HUES6 (cell line): ENCODE measurements around the gene ATP2B2.

Experiments used
- H3K27ac ChIP-seq: 2 replicates; pipeline ENCODE4 v1.7.0; 2013; ENCODE audit warnings: low read depth, mild to moderate bottlenecking, low read length, inconsistent platforms
- H3K27me3 ChIP-seq: 2 replicates; pipeline ENCODE4 v1.6.1; 2013; ENCODE audit warnings: low read length; ENCODE audit not compliant: control insufficient read depth, insufficient read depth
- H3K36me3 ChIP-seq: 2 replicates; pipeline ENCODE4 v1.6.1; 2013; ENCODE audit warnings: low read length; ENCODE audit not compliant: control insufficient read depth, insufficient read depth
- H3K4me1 ChIP-seq: 2 replicates; pipeline ENCODE4 v1.6.1; 2013; ENCODE audit warnings: low read length; ENCODE audit not compliant: control insufficient read depth, insufficient read depth
- H3K4me3 ChIP-seq: 2 replicates; pipeline ENCODE4 v1.5.1; 2013; ENCODE audit warnings: low read depth, low read length
- H3K9ac ChIP-seq: one replicate; pipeline ENCODE4 v1.6.1; 2013; ENCODE audit warnings: mild to moderate bottlenecking, low read length
- H3K9me3 ChIP-seq: 2 replicates; pipeline ENCODE4 v1.6.1; 2013; ENCODE audit warnings: low read depth, low read length; ENCODE audit not compliant: control insufficient read depth, insufficient read depth

Gene ATP2B2

DNA sequence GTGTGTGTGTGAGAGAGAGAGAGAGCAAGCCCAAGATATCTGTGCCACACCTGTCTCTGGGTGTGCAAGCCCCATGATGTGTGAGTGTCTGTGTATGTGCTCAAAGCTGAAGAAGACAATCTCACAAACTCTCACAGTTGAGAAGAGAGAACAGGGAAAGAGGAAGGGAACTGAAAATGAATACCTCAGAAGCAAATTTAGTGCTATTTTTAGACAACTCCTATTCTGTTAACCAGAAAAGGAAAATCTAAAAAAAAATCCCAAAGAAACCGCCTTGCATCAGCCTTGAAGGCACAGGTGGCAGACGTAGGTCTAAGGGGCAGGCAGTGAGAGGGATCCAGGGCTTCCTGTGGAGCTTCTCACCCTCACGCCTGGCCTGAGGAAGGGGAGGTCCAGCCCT lies 47.8 kb downstream of the ATP2B2 start:
- no peak overlapping the region for H3K27ac ChIP-seq
- H3K36me3 ChIP-seq, result no peaks in the 10 kb centered on the region
- no peaks in the 10 kb centered on the region for H3K4me1 ChIP-seq

DNA sequence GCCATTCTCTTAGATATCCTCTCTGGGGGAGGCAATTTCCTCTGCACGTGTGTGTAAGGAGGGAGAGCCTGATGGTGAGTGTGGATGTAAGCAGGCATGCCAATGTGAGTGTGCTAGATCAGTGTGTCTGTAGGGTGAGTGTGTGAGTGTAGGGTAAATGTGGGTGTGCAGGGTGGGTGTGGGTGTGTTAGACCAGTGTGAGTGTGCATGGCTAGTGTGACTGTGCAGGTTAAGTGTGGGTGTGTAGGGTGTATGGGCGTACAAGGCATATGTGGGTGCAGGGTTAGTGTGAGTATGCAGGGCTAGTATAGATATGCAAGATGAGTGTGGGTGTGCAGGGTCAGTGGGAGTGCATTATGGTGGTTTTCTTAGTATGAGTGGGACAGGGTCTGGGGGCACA lies 48.4 kb downstream of the ATP2B2 start:
- Histone ChIP-seq H3K27ac (no peak overlapping the region), H3K4me1 (no peaks in the 10 kb centered on the region), H3K27me3 (peaks cover 33% of the 10 kb centered on the region; the same call in 1 of the 2 replicates), H3K9me3 (no peaks in the 10 kb centered on the region), H3K9ac (no peak overlapping the region), H3K4me3 (no peak overlapping the region), H3K36me3 (no peaks in the 10 kb centered on the region)

More for the DNA sequence above, 47.8 kb downstream of the ATP2B2 start:
- Histone ChIP-seq H3K9ac (no peak overlapping the region), H3K27me3 (peaks cover 28% of the 10 kb centered on the region; the same call in 1 of the 2 replicates), H3K9me3 (no peaks in the 10 kb centered on the region), H3K4me3 (no peak overlapping the region)

DNA sequence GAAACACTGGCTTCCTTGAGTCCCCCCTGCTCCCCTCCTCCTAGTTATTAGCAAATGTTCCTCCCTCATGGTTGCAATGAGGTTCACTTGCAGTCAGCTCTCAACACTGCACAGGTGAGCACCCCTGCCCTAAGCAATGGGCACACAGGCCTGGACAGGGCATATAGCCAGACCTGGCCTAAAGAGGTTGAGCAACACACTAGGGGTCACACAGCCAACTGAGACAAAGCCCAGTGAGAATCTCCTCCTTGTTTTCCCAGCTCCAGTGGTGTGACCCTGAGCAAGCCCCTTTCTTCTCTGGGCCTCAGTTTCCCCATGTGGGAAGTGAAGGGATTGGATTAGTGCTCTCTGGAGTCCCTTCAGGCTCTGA lies 49.9 kb downstream of the ATP2B2 start:
- Histone ChIP-seq H3K27ac (no peak overlapping the region), H3K27me3 (peaks cover 44% of the 10 kb centered on the region; the same call in 1 of the 2 replicates), H3K4me1 (no peaks in the 10 kb centered on the region), H3K4me3 (no peak overlapping the region), H3K36me3 (no peaks in the 10 kb centered on the region), H3K9me3 (no peaks in the 10 kb centered on the region), H3K9ac (no peak overlapping the region)

DNA sequence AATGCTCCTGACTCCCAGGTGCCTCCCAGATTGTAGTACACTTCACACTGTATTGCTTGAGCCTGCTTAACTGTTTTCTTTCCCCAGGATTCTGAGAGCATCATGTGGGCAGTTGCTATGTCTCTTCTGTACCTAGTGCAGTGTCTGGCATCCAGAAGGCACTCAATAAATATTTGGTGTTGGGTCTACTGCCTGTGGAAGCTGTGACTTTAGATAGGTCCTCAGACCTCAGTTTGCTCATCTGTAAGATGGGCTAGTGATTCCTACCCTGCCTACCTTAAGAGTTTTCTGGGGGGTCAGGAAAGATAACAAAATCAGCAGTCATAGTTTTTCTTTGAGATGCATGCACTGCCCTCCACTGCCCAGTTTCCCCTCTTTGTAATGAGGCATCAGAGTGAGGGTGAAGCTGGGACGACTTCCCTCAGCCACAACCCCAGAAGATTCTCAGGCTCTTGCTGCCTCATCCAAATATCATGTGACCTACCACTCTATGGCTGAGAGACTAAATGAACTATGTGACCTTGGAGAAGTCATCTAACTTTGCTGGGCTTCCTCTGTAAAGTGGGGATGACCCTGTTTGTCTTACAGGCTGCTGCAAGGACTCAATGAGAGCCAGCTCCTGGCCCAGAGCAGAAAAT lies 50.4 kb downstream of the ATP2B2 start:
- no peak overlapping the region for H3K4me3 ChIP-seq

DNA sequence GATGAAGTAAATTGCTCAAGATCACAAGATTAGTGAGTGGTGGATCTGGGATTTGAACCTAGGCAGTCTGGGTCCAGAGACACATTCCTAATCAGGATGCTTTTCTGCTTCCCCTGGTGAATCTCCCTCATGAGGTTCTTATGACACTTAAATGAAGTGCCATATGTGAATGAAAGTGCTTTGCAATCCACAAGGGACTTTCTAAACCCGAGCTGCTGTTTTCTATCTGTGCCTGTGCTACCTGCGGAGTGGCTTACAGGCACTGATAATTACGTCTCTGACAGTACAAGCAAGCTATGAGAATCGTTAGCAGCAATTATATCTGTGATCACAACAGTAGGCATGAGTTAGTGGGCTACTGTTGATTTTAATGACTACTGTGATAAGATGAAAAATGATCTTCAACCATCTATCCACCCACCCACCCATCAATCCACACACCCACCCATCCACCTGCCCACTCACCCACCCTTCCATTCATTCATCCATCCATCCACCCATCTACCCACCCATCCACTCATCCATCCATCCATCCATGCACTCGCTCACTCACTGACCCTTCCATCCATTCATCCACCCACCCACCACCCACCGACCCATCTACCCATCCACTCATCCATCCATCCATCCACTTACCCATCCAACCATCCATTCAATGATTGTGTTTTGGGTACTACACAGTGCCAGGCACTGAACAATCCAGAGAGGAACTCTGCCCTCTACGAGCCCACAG lies 51.8 kb downstream of the ATP2B2 start:
- no peaks in the 10 kb centered on the region for H3K9me3 ChIP-seq
- no peak overlapping the region for H3K4me3 ChIP-seq
- H3K27me3 ChIP-seq, result peaks cover 44% of the 10 kb centered on the region; the same call in 1 of the 2 replicates
- no peak overlapping the region for H3K9ac ChIP-seq
- no peaks in the 10 kb centered on the region for H3K4me1 ChIP-seq
- no peak overlapping the region for H3K27ac ChIP-seq
- no peaks in the 10 kb centered on the region for H3K36me3 ChIP-seq

More for the DNA sequence above, 50.4 kb downstream of the ATP2B2 start:
- H3K27ac ChIP-seq, result no peak overlapping the region
- H3K36me3 ChIP-seq, result no peaks in the 10 kb centered on the region
- H3K9ac ChIP-seq, result no peak overlapping the region
- no peaks in the 10 kb centered on the region for H3K4me1 ChIP-seq
- no peaks in the 10 kb centered on the region for H3K9me3 ChIP-seq
- peaks cover 44% of the 10 kb centered on the region; the same call in 1 of the 2 replicates for H3K27me3 ChIP-seq

DNA sequence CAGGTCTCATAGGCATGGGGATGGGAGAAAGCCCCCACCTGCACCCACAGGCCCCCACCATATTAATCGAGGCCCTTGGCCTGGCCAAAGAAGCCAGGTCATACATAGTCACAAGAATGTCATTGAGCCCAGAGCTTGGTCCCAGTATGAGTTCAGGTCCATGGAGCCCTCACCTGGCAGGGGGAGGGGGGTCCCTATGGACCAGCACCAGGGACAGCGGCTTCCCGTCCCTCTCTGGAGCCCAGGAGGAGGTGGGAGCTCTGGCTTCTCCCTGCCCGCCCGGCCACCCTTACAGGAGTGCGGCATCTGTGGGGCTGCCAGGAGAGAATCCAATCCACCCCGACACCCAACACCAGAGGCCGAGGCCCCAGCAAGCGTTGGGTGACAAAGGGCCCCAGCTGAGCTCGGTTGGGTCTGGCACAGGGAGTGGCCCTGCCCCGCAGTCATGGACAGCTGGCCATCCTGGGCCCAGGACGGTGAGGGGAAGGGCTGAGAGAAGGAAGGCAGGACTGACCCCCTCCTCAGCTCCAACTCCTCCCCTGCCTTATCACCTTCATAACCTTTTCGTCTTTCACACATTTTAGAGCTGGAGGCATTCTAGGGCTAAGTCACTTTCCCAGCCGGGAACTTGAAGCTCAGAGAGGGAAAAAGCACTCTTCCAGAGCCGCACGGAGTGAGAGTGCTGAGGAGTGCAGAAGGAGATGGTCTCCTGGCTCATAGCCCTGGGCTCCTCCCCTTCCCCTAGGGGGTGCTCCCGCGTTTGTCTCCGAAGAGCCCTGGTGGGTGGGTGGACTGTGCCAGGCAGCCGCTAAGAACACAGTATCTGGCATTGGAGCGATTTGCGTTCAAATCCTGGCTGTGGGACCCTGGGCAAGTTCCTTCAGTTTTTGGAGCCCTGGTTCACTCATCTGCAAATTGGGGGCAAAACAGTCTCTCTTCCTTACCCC lies 54.6 kb downstream of the ATP2B2 start:
- Histone ChIP-seq H3K4me1 (peaks cover 2% of the 10 kb centered on the region; the same call in 1 of the 2 replicates), H3K27me3 (peaks cover 28% of the 10 kb centered on the region; the same call in 1 of the 2 replicates), H3K9me3 (no peaks in the 10 kb centered on the region), H3K27ac (no peak overlapping the region), H3K36me3 (no peaks in the 10 kb centered on the region), H3K4me3 (no peak overlapping the region), H3K9ac (no peak overlapping the region)

DNA sequence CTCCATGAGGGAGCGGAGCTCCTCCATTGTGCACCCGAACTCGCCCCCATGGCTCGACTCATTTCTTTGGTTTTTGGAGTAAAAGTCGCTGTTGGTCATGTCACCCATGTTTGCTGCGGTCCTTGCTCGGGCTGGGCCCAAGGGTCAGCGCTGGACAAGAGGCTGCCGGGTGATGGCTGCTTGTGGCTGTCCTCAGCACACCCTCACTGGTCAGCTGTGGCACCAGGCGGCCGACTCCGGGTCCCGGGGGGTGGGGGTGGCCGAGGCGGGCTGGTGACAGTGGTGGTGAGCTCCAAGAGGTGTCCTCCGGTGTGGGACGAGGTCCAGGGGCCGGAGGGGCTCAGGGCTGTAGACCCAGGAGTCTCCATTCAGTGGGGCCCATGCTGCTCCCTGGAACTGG lies 56.0 kb downstream of the ATP2B2 start:
- H3K27ac ChIP-seq, result no peak overlapping the region
- H3K9ac ChIP-seq, result no peak overlapping the region
- H3K4me3 ChIP-seq, result no peak overlapping the region
- H3K27me3 ChIP-seq, result peaks cover 24% of the 10 kb centered on the region; the same call in 1 of the 2 replicates
- peaks cover 10% of the 10 kb centered on the region; the same call in 1 of the 2 replicates for H3K4me1 ChIP-seq
- H3K36me3 ChIP-seq, result no peaks in the 10 kb centered on the region
- no peaks in the 10 kb centered on the region for H3K9me3 ChIP-seq

DNA sequence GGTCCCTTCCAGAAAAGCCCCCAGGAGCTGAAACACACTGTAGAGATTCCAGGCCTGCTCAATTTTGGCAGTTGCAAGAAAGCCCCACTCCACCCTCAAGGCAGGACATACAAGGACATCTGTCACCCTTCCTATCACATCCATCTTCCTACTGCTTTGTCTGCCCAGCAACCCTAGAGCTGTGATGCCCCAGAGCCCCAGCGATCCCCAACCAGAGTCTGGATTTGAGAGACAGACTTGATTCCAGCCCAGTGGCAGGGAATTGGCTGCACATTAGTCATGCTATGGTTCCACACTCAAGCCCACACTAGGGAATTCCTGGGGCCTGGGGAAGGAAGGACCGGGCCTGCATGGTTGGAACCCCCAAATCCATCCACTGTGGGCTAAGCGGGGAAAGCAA lies 56.8 kb downstream of the ATP2B2 start:
- no peaks in the 10 kb centered on the region for H3K36me3 ChIP-seq
- H3K27ac ChIP-seq, result no peak overlapping the region
- H3K4me3 ChIP-seq, result no peak overlapping the region
- H3K4me1 ChIP-seq, result peaks cover 10% of the 10 kb centered on the region; the same call in 1 of the 2 replicates
- H3K27me3 ChIP-seq, result peaks cover 22% of the 10 kb centered on the region; the same call in 1 of the 2 replicates
- no peaks in the 10 kb centered on the region for H3K9me3 ChIP-seq
- H3K9ac ChIP-seq, result no peak overlapping the region

DNA sequence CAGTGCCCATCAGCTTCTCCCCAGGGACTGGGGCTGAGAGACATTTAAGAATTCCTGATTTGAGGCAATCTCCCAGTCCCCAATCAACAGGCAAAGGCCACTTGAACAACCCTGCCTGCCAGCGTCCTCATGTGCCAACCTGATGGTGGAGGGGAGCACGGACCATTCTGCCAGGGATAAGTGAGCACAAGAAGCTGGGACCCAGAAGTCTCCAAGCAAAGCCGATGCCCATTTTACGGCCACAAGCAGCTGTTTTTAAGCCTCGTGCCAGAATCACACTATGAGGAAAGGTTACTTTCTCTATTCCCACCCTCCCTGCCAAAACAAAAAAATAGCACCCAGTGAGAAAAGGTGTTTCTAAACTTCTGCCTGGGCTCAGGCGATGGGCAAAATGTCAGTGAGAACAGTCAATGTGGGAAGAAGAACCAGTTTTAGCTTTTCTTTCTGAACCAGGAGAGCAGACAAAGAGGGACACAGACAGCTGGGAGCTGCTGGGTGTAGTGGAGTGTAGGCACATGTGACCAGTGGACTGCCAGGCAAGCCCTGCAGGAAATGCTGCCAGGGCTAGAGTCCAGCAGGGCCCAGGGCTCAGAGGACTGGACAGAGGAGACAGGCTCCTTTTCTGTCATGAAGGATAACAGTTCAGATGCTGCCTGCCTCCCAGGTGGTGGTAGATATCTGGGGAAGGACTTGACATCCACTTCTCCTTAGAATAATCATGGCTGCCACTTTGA lies 57.7 kb downstream of the ATP2B2 start:
- H3K9me3 ChIP-seq, result no peaks in the 10 kb centered on the region; the same call in 1 of the 2 replicates
- peaks cover 17% of the 10 kb centered on the region; the same call in 1 of the 2 replicates for H3K27me3 ChIP-seq
- H3K36me3 ChIP-seq, result no peaks in the 10 kb centered on the region
- no peak overlapping the region for H3K27ac ChIP-seq
- no peak overlapping the region for H3K9ac ChIP-seq
- H3K4me1 ChIP-seq, result peaks cover 10% of the 10 kb centered on the region; the same call in 1 of the 2 replicates
- H3K4me3 ChIP-seq, result no peak overlapping the region

DNA sequence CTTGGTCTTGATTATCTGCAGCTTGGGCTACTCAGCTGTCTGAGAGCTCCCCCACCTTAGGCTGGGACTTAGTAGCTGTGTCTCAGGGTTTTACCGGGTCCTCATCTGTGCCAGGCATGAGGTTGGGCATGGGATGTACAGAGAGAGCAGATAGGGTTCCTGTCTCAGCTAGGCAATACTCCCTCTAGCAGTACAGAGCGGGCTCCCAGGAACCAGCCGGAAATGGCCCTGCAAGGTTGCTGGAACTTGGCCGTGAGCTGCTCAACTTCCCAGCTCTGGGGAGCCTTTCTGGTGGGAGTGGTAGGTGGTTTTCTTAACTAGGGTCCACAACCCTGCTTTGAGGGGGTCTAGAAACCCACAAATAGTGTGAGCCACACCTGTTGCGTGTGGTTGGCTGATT lies 58.3 kb downstream of the ATP2B2 start:
- no peaks in the 10 kb centered on the region for H3K36me3 ChIP-seq
- peaks cover 10% of the 10 kb centered on the region; the same call in 1 of the 2 replicates for H3K4me1 ChIP-seq
- no peak overlapping the region for H3K4me3 ChIP-seq
- no peak overlapping the region for H3K27ac ChIP-seq
- H3K27me3 ChIP-seq, result peaks cover 12% of the 10 kb centered on the region; the same call in 1 of the 2 replicates
- no peak overlapping the region for H3K9ac ChIP-seq
- H3K9me3 ChIP-seq, result no peaks in the 10 kb centered on the region; the same call in 1 of the 2 replicates
